Kidney epithelial cell (primary cell): Measurements from ENCODE around the gene DNAJC22. TPM values are rescaled to one million over a fixed set of nuclear protein-coding genes. Genes with fewer than 3 reads are reported as not detected.
A peak's percentile ranks its signal among the peaks of the same experiment; 100 is the strongest.

Experiments used
- DNase-seq: peaks from one replicate; pipeline ENCODE4 v3.0.0-alpha.2; 2010; ENCODE audit warnings: low read depth
- H3K27me3 ChIP-seq: 2 replicates; pipeline ENCODE4 v1.6.0; 2011; ENCODE audit warnings: low read length; ENCODE audit not compliant: control insufficient read depth, insufficient read depth
- H3K36me3 ChIP-seq: 2 replicates; pipeline ENCODE4 v1.5.1; 2011; ENCODE audit warnings: low read length; ENCODE audit not compliant: control insufficient read depth, insufficient read depth
- H3K4me3 ChIP-seq: 2 replicates; pipeline ENCODE4 v1.5.1; 2011; ENCODE audit warnings: low read depth, mild to moderate bottlenecking, control low read depth, low read length
- CTCF ChIP-seq: IDR thresholded peaks from 2 replicates; pipeline ENCODE4 v1.5.1; 2011; ENCODE audit warnings: mild to moderate bottlenecking, moderate library complexity, low read length, control low read depth, inconsistent platforms; ENCODE audit not compliant: insufficient read depth, poor library complexity, severe bottlenecking
- total RNA-seq: library from RNA; depleted of rRNA; stranded (reverse); fragments of >200 nt; gene quantifications from 2 replicates; pipeline ENCODE4 v1.2.3, GENCODE V29; 2015

The DNAJC22 gene
- total RNA-seq, 1 donor from 2014 or later, result 1.6 TPM

- H3K36me3 ChIP-seq, result no peaks in the 10 kb centered on the region
- TF ChIP-seq CTCF, result peak; percentile 98
- peak within 1 kb of the TSS; percentile 20 for H3K4me3 ChIP-seq
- DNase-seq, result no peak
- H3K27me3 ChIP-seq, result peaks cover 88% of the 10 kb centered on the region
Observed at GRCh38 chr12:49336645-49337584, 9.8 kb upstream of the DNAJC22 start, which contains the start of gene C1QL4. C1QL4 (minus strand) TSS chr12:49337188; CDS start chr12:49336477, 711 bp downstream.

GRCh38 chr12:49338830-49339463, 7.7 kb upstream of the DNAJC22 start:
- H3K27me3 ChIP-seq, result peaks cover 95% of the 10 kb centered on the region
- TF ChIP-seq CTCF, result no peak

GRCh38 chr12:49339464-49339861, 7.2 kb upstream of the DNAJC22 start:
- Histone ChIP-seq H3K4me3 (no peak overlapping the region), H3K27me3 (peaks cover 94% of the 10 kb centered on the region), H3K36me3 (no peaks in the 10 kb centered on the region)
- no peak for TF ChIP-seq CTCF
- no peak for DNase-seq

More at GRCh38 chr12:49338830-49339463, 7.7 kb upstream of the DNAJC22 start:
- H3K36me3 ChIP-seq, result no peaks in the 10 kb centered on the region
- no peak overlapping the region for H3K4me3 ChIP-seq
- no peak for DNase-seq

- Histone ChIP-seq H3K36me3 (no peaks in the 10 kb centered on the region), H3K27me3 (peaks cover 91% of the 10 kb centered on the region), H3K4me3 (no peak overlapping the region)
- DNase-seq, result no peak
- TF ChIP-seq CTCF, result no peak
Observed at GRCh38 chr12:49340095-49340870, 6.4 kb upstream of the DNAJC22 start.

- Histone ChIP-seq H3K4me3 (no peak overlapping the region), H3K36me3 (no peaks in the 10 kb centered on the region), H3K27me3 (peaks cover 88% of the 10 kb centered on the region)
- TF ChIP-seq CTCF, result no peak
- DNase-seq, result no peak
Observed at GRCh38 chr12:49340971-49341776, 5.5 kb upstream of the DNAJC22 start.
